HEK293T (cell line): ENCODE results near the gene CEND1.

ENCODE experiments used
- CTCF ChIA-PET: fragments of 350-600 bp; formaldehyde crosslinking; extraction: SDS; loops from one replicate; lab custom pipeline; 2021; ENCODE audit warnings: antibody characterized with exemption, inconsistent platforms; lab: Yijun Ruan, JAX
- POLR2A ChIA-PET: fragments of 350-600 bp; formaldehyde crosslinking; extraction: SDS; loops from one replicate; lab custom pipeline; 2020; ENCODE audit warnings: antibody characterized with exemption, inconsistent platforms; lab: Yijun Ruan, JAX
- DNase-seq: peaks from one replicate; pipeline ENCODE4 v3.0.0; 2012; ENCODE audit warnings: mixed read lengths; ENCODE audit errors: extremely low spot score
- ARNT ChIP-seq: fragments of 450-650 bp; IDR thresholded peaks from 2 replicates; pipeline ENCODE4 v1.6.1; 2017; ENCODE audit warnings: mild to moderate bottlenecking
- BHLHE40 ChIP-seq: fragments of 450-650 bp; IDR thresholded peaks from 2 replicates; pipeline ENCODE4 v1.6.1; 2016; ENCODE audit warnings: mild to moderate bottlenecking, moderate library complexity, borderline replicate concordance
- CTBP1 ChIP-seq: fragments of 450-650 bp; IDR thresholded peaks from 2 replicates; pipeline ENCODE4 v1.6.1; 2016; ENCODE audit warnings: borderline replicate concordance
- ELF4 ChIP-seq: fragments of 450-650 bp; IDR thresholded peaks from 2 replicates; pipeline ENCODE4 v1.6.1; 2017; ENCODE audit warnings: antibody characterized with exemption
- FOXA1 ChIP-seq: fragments of 450-650 bp; IDR thresholded peaks from 2 replicates; pipeline ENCODE4 v1.6.1; 2016; ENCODE audit warnings: mild to moderate bottlenecking
- FOXK2 ChIP-seq: fragments of 450-650 bp; IDR thresholded peaks from 2 replicates; pipeline ENCODE4 v1.6.1; 2016; ENCODE audit warnings: mild to moderate bottlenecking
- FOXM1 ChIP-seq: fragments of 450-650 bp; IDR thresholded peaks from 2 replicates; pipeline ENCODE4 v1.6.1; 2017; ENCODE audit warnings: mild to moderate bottlenecking, borderline replicate concordance
- HDGF ChIP-seq: fragments of 450-650 bp; IDR thresholded peaks from 2 replicates; pipeline ENCODE4 v1.6.1; 2017; ENCODE audit warnings: antibody characterized with exemption, borderline replicate concordance
- L3MBTL2 ChIP-seq: fragments of 450-650 bp; conservative IDR thresholded peaks from 2 replicates; pipeline ENCODE4 v1.6.1; 2016; ENCODE audit warnings: mild to moderate bottlenecking
- LEF1 ChIP-seq: fragments of 450-650 bp; IDR thresholded peaks from 2 replicates; pipeline ENCODE4 v1.6.1; 2017; ENCODE audit warnings: mild to moderate bottlenecking, borderline replicate concordance
- NFRKB ChIP-seq: fragments of 450-650 bp; IDR thresholded peaks from 2 replicates; pipeline ENCODE4 v1.6.1; 2016; ENCODE audit warnings: mild to moderate bottlenecking, moderate library complexity
- SP1 ChIP-seq: fragments of 450-650 bp; IDR thresholded peaks from 2 replicates; pipeline ENCODE4 v1.6.1; 2017
- SUZ12 ChIP-seq: fragments of 450-650 bp; IDR thresholded peaks from 2 replicates; pipeline ENCODE4 v1.6.1; 2016; ENCODE audit warnings: mild to moderate bottlenecking
- TARDBP ChIP-seq: fragments of 450-650 bp; IDR thresholded peaks from 2 replicates; pipeline ENCODE4 v1.6.1; 2016
- ZNF384 ChIP-seq: fragments of 450-650 bp; IDR thresholded peaks from 2 replicates; pipeline ENCODE4 v1.6.1; 2016
- TF ChIP-seq, protein P1 (sequence below): fragments of 450-650 bp; IDR thresholded peaks from 2 replicates; pipeline ENCODE4 v1.6.1; 2016

Gene CEND1

DNA sequence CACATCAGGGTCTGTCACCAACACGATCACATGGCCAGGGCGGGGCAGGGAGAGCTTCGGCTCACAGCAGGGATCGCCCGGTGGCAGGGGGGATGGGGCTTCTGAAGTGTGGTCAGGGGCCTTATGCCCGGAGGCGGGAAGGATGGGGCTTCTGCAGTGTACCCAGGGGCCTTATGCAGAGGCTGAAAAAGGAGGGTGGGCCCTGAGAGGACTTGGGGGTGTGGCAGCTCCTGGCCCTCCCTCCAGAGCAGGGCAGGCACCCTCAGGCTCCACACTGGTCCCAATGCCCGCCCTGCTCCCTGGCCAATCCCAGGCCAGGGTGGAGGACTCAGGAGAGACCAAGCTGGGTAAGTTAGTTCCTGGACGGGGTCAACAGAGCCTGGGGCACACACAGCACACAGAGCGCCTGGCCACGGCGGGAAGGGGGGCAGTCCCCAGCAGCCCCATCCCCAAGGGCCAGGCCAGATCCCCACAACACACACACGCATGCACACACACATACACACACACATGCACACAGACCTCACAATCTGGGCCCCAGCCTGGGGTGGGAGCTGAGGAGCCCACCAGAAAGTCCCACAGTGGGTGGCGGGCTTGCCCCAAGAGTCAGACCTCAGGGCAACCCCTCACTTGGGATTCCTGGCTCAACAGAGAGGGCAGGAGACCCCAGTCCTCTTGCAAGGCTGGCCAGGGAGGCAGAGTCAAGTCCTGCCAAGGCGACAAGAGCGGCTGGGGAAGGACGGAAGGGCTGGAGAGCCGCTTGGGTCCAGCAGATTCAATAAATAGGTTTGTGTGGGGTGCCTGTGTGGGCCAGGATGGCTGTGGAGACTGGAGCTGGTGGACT, 1.1 kb upstream of the CEND1 start:
- DNase-seq, result no peak
- ChIA-PET POLR2A (interaction anchor here (1.2 kb wide), 1 partner anchor 14 kb away, joined by 5 read pairs; no protein-coding TSS in a partner anchor), CTCF (interaction anchor here (0.6 kb wide), 1 partner anchor 44 kb away, joined by 3 read pairs; the partner anchor contains the start of gene TALDO1)
- TF ChIP-seq L3MBTL2 (no peak), FOXA1 (no peak)

DNA sequence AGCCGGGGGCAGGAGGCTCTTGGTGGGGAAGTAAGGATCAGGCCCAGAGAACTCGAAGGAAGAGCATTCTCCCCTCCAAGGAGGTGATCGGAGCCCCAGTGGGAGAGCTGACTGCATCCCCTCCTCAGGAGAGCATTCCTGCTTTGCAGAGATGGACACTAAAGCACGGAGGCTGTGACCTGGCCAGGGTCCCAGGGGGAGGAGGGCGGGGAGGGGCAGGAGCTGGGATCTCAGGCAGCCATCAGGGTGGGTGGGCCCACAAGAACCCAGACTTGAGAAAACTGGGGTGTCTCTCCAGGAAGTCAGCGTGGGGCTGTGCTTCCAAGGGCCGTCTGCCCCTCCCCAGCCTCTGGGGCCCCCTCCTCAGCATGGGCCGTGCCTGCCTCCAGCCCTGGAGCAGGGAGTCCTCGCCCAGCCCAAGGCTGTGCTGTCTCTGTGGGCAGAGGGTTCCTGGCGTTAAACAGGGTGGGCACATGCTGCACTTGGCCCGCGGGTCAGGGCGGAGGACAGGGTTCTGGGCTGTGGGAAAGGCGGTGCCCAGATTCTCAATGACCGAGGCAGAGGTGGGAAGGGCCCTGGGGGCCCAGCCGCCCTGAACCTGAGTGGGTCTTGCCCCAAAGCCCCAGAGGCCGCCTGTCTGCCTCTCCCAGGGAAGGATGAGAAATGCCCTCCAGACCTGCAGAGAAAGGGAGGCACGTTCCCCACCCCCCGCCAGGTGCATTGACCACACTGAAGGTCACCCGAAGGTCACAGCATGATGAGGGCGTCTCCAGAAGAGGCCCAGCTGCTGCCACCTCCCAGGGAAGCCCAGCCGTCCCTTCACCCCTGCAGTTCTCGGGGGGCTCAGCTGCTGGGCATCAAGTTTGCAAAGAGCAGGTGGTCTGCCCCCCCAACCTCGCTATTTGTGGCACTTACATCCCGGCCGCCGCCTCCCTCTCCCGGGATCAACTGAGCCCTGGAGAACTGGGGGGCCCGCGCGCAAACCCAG, 643 bp downstream of the CEND1 start:
- CTCF ChIA-PET, result interaction anchor here (0.5 kb wide), 1 partner anchor 11 kb away, joined by 3 read pairs; no protein-coding TSS in a partner anchor
- POLR2A ChIA-PET, result interaction anchor here (1.4 kb wide), 1 partner anchor 12 kb away, joined by 5 read pairs; the partner anchor contains the start of gene GATD1
- TF ChIP-seq LEF1 (no peak), TARDBP (no peak)
- no peak for DNase-seq

DNA sequence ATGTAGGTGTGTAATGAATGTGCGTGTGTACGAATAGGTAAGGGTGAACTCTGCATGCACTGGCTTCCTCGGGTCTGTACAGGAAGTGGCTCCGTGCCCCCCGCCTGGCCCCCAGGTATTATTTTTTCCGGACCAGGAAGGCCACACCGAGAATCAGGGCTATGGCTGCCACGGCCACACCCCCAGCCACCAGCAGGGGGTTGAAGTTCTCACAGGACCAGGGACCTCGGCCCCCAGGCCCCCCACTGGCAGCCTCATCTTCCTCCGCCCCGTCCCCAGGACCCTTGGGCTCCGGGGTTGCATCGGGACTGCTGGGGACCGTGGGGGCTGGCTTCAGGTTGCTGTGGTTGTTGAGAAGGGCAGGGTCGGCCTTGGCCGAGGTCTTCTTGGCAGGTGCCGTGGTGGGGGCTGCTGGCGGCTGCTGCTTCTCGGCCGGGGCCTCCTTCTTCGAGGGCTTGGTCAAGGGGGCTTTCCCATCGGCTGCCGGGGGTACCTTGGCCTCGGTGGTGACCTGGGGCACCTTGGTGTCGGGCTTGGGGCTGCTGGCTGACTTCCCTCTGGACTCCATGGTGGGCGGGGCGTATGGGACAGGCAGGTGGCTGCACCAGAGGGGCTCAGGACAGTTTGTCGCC, 1.8 kb downstream of the CEND1 start:
- no peak for DNase-seq
- TF ChIP-seq LEF1, result no peak
- no peak for TF ChIP-seq FOXA1
- TF ChIP-seq, protein P1, sequence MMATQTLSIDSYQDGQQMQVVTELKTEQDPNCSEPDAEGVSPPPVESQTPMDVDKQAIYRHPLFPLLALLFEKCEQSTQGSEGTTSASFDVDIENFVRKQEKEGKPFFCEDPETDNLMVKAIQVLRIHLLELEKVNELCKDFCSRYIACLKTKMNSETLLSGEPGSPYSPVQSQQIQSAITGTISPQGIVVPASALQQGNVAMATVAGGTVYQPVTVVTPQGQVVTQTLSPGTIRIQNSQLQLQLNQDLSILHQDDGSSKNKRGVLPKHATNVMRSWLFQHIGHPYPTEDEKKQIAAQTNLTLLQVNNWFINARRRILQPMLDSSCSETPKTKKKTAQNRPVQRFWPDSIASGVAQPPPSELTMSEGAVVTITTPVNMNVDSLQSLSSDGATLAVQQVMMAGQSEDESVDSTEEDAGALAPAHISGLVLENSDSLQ, result no peak
- no peak for TF ChIP-seq FOXM1
- TF ChIP-seq ELF4, result no peak
- TF ChIP-seq SUZ12, result no peak
- TF ChIP-seq SP1, result no peak
- no peak for TF ChIP-seq TARDBP
- no peak for TF ChIP-seq ZNF384
- no peak for TF ChIP-seq NFRKB
- no peak for TF ChIP-seq ARNT
- no peak for TF ChIP-seq CTBP1
- TF ChIP-seq BHLHE40, result no peak
- TF ChIP-seq FOXK2, result no peak
- TF ChIP-seq L3MBTL2, result no peak
- TF ChIP-seq HDGF, result no peak
- ChIA-PET POLR2A (interaction anchor here (1.4 kb wide), 1 partner anchor 11 kb away, joined by 5 read pairs; the partner anchor contains the start of gene GATD1), CTCF (no interaction called here)

DNA sequence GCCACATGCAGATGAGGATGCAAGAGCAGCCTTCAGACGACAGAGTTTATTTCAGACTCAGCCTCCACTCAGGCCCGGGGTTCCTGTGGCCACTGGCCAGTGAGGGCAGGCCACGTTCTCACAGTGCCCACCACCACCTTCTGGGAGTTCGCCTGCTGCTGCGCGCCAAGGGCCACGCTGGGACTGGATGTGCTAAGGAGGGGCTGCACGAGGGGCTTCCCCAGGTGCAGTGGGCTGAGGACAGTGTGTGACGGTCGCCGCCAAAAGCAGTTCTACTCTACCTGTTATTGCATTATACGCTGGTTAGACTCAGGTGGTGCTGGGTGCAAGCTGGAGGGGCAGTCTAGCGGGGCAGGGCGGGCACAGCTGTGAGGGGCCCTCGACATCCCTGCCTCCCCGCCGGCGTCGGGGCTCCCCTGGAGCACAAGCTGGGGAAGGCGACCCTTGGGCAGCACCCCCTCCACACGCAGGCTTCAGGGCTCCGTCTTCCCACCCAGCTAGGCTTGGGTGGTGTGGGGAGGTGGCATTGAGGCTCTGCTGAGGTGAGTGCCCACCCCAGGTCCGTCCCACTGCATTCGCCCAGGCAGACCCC, 2.7 kb downstream of the CEND1 start:
- POLR2A ChIA-PET, result interaction anchor here (1.4 kb wide), 1 partner anchor 10 kb away, joined by 4 read pairs; no protein-coding TSS in a partner anchor

DNA sequence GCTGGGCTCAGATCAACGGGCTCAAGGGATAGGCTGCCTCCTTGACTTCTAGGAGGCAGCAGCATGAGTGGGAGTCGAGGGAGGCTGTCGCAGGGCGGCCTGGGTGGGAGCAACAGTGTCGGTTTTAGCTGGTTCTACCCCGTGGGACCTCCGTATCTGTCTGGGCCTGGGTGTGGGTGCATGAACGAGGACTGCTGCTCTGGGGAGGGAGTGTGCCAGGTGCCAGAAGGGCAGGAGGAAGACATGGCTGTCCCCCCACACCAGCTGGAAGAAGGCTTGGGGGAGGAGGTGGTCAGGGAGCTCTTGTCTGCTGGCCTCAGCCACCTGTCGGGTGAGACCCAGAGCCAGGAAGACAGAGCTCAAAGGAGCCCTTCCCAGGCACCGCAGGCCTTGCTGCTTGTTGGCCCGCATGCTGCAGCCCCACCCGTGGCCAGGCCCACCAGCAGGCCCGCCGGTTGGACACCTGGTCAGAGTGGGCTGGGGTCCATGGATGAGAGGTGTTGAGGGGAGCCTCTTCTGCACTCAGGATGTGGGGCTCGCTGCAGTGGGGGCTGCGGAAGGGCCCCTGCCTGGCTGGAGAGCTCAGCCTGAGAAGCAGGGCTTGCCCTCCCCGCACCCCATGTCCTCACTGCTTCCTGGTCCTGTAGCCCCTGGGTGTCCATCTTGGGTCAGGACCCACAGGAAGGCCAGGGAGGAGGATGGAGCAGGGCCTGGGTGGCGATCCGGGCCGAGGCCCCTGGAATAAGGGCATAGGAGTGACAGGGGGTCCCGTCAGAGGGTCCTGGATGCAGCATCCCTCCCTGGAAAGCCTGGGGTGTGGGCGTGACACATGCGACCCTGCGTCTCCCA, 3.4 kb downstream of the CEND1 start:
- TF ChIP-seq, protein P1, result no peak
- TF ChIP-seq BHLHE40, result no peak
- DNase-seq, result no peak
- ChIA-PET CTCF (interaction anchor here (0.6 kb wide), 1 partner anchor 103 kb away, joined by 3 read pairs; no protein-coding TSS in a partner anchor), POLR2A (interaction anchor here (1.0 to 1.4 kb wide), 3 partner anchors 9 to 11 kb away, joined by 4 to 5 read pairs (median 4); no protein-coding TSS in a partner anchor)

More for the DNA sequence above, 2.7 kb downstream of the CEND1 start:
- DNase-seq, result no peak
- TF ChIP-seq NFRKB, result no peak
- TF ChIP-seq SUZ12, result no peak
- no peak for TF ChIP-seq ELF4
- TF ChIP-seq CTBP1, result no peak
- no peak for TF ChIP-seq SP1
- TF ChIP-seq ARNT, result no peak
- no peak for TF ChIP-seq BHLHE40
- no peak for TF ChIP-seq FOXK2
- TF ChIP-seq TARDBP, result no peak
- CTCF ChIA-PET, result no interaction called here
